Activated naive CD8-positive, alpha-beta T cell treated with anti-CD3 and anti-CD28 coated beads, Interleukin-2, amount 50 U/mL, for 16 hours (primary cell): ENCODE measurements around the gene CASP9.

ENCODE experiments used
- DNase-seq: peaks from one replicate; pipeline ENCODE4 v3.0.0-alpha.2; 2020; ENCODE audit warnings: low read depth, low spot score

CASP9 gene

DNA sequence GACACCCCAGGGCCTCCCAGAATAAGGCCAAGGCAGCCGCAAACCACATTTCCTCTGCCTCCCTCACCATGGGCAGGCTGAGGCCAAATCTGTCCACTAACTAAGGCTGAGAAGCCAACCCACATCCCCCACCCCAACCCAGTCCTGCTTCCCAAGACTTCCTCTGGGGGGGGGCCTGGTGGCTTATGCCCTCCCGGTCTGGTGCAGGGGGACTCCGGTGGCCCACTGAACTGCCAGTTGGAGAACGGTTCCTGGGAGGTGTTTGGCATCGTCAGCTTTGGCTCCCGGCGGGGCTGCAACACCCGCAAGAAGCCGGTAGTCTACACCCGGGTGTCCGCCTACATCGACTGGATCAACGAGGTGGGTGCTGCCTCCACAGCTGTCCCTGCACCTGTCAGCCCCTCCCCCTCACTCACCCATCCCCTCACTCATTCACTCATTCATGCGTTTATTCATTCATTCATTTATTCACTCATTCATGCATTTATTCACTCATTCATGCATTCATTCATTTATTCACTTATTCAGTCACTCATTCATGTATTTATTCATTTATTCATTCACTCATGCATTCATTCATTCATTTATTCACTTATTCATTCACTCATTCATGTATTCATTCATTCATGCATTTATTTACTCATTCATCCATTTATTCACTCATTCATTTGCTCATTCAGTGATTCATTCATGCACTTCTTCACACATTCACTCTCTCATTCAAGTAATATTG, 78.5 kb downstream of the CASP9 start:
- no peak for DNase-seq

DNA sequence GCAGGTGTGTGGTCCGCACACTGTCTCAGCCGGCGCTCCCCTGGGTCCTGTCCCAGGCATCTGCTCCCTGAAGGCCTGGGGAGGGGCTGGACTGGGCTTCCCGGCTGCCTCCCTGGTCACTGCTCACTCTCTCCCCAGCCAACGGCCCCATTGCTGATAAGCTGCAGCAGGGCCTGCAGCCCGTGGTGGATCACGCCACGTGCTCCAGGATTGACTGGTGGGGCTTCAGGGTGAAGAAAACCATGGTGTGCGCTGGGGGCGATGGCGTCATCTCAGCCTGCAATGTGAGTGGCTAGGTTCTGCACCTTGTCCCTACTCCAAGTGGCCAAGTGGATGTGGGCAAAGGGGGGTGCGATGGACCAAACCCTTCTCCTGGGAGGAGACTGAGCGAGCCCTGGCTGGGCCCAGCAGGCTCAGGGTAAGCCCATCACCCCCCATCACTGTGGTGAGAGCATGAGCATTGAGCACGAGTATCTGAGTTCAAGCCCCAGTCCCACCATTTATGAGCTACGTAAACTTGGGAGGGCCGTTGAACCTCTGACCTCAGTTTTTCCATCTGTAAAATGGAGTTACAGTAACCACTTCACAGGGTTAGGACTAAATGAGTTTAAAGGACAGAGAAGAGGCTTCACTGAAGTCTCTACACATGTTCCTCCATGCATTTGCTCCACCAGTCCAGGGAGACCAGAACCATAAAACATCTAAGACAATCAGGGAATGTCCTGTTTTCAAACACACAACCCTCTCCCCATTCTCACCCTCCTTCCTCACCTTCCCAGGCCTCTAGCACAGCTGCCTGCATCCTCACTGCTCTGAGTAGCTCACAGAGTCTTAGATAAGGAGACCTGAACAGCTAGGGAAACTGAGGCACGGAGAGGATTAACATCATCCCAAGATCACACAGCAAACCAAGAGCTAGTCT, 79.3 kb downstream of the CASP9 start:
- no peak for DNase-seq

- DNase-seq = no peak
These were observed 80.7 kb downstream of the CASP9 start for GRCh38 chr1:15443281-15443680.

GRCh38 chr1:15442759-15443158, 81.3 kb downstream of the CASP9 start:
- DNase-seq = no peak

GRCh38 chr1:15442119-15442518, 81.9 kb downstream of the CASP9 start:
- no peak for DNase-seq
